ENCODE results near the gene CNST. TPM values are rescaled to one million over a fixed set of nuclear protein-coding genes. Genes with fewer than 3 reads are reported as not detected.

Gene CNST
- total and polyA plus RNA-seq, 9 of the 15 experiments (the other 6 are each of a cell fraction or from before 2014, with no cell fraction given), result 17.0 to 55.3 (median 30.8) TPM

GRCh38 chr1:246569248-246570238 lies 3.3 kb downstream of the CNST start (continued):
- 0 out of 2 replicates have a peak, but pooled peaks have one; percentile 46 for TF ChIP-seq RREB1 (CRISPR knock-in tag; IDR thresholded peaks at IDR 0.05)
- no peak for TF ChIP-seq SREBF1 (IDR thresholded peaks at IDR 0.05; ENCODE audit: borderline replicate concordance, low read depth, low read length)
- TF ChIP-seq MEIS2 (IDR thresholded peaks at IDR 0.05; ENCODE audit: partially characterized antibody), result peak; percentile 86
- no peak for TF ChIP-seq GTF2B (IDR thresholded peaks at IDR 0.05; ENCODE audit: extremely low read depth, insufficient read length)
- peak; percentile 84 for TF ChIP-seq TOE1 (IDR thresholded peaks at IDR 0.05; ENCODE audit: borderline replicate concordance)
- TF ChIP-seq TOE1 (CRISPR knock-in tag; IDR thresholded peaks at IDR 0.05; ENCODE audit: borderline replicate concordance, low read depth), result no peak
- no peak for TF ChIP-seq KDM4B (IDR thresholded peaks at IDR 0.05; ENCODE audit: borderline replicate concordance in 2 of 2, low read depth in 1 of 2)
- no peak for TF ChIP-seq GTF3C2 (IDR thresholded peaks at IDR 0.05; ENCODE audit: borderline replicate concordance, extremely low read depth, insufficient read length)
- no peak for TF ChIP-seq CBFA2T3 (IDR thresholded peaks at IDR 0.05)
- TF ChIP-seq PCBP1 (IDR thresholded peaks at IDR 0.05; ENCODE audit: low read depth, low read length, poor library complexity, severe bottlenecking), result no peak
- no peak for TF ChIP-seq CHD2 (IDR thresholded peaks at IDR 0.05; ENCODE audit: low read depth, low read length)
- no peak for TF ChIP-seq MXI1 (IDR thresholded peaks at IDR 0.05; ENCODE audit: low read depth, low read length)
- no peak for TF ChIP-seq ZNF707 (CRISPR knock-in tag; conservative IDR thresholded peaks at IDR 0.05)
- peak; percentile 13 for TF ChIP-seq DACH1 (IDR thresholded peaks at IDR 0.05; ENCODE audit: partially characterized antibody)
- TF ChIP-seq PREB (CRISPR knock-in tag; IDR thresholded peaks at IDR 0.05), result no peak
- TF ChIP-seq FOXA1 (IDR thresholded peaks at IDR 0.05; ENCODE audit: borderline replicate concordance), result no peak

Measured in K562 (cell line).